OCI-LY3 (cell line): Measurements from ENCODE around the gene EXOC4.
A peak's percentile ranks its signal among the peaks of the same experiment; 100 is the strongest.

Experiments used
- H2AFZ ChIP-seq: fragments of 200-600, 300-600 bp; shearing (Covaris generic); 2 replicates; pipeline ENCODE4 v1.6.0; 2014; ENCODE audit warnings: antibody characterized with exemption, low read depth, low read length
- H3K27ac ChIP-seq: fragments of 200-600, 300-600 bp; sonication (generic); 2 replicates; pipeline ENCODE4 v1.5.1; 2014; ENCODE audit warnings: mild to moderate bottlenecking, low read length, moderate library complexity, mixed read lengths
- H3K27me3 ChIP-seq: fragments of 200-600, 300-600 bp; sonication (generic); 2 replicates; pipeline ENCODE4 v1.6.1; 2014; ENCODE audit warnings: low read depth, low read length, mixed read lengths
- H3K36me3 ChIP-seq: fragments of 200-600, 300-600 bp; sonication (generic); replicated peaks from 2 replicates; pipeline ENCODE3; 2014; ENCODE audit warnings: low read depth, low read length, mixed read lengths
- H3K4me1 ChIP-seq: fragments of 300-600, 200-600 bp; sonication (generic); 2 replicates; pipeline ENCODE4 v1.6.1; 2014; ENCODE audit warnings: low read length, mixed read lengths
- H3K4me2 ChIP-seq: fragments of 200-600, 300-600 bp; sonication (generic); 2 replicates; pipeline ENCODE4 v1.6.1; 2014; ENCODE audit warnings: low read length, mixed read lengths
- H3K4me3 ChIP-seq: fragments of 300-600, 200-600 bp; sonication (generic); 2 replicates; pipeline ENCODE4 v1.5.1; 2014; ENCODE audit warnings: antibody characterized with exemption, mild to moderate bottlenecking, low read length, moderate library complexity
- H3K79me2 ChIP-seq: fragments of 300-600, 200-600 bp; shearing (Covaris generic); 2 replicates; pipeline ENCODE4 v1.6.1; 2014; ENCODE audit warnings: mild to moderate bottlenecking, low read length, mixed read lengths
- H3K9ac ChIP-seq: fragments of 300-600, 200-600 bp; shearing (Covaris generic); 2 replicates; pipeline ENCODE4 v1.6.0; 2014; ENCODE audit warnings: mild to moderate bottlenecking, low read length, moderate library complexity
- H3K9me3 ChIP-seq: fragments of 200-600, 300-600 bp; shearing (Covaris generic); 2 replicates; pipeline ENCODE4 v1.6.1; 2014; ENCODE audit warnings: low read length, mixed read lengths; ENCODE audit not compliant: insufficient read depth
- H4K20me1 ChIP-seq: fragments of 200-600, 300-600 bp; sonication (generic); 2 replicates; pipeline ENCODE4 v1.6.1; 2016; ENCODE audit warnings: low read length, mixed read lengths; ENCODE audit not compliant: insufficient read depth
- EZH2phosphoT487 ChIP-seq: fragments of 200-600 bp; shearing (Covaris generic); IDR thresholded peaks from 2 replicates; pipeline ENCODE4 v1.6.1; 2018; ENCODE audit warnings: antibody characterized with exemption, mixed run types, low read depth
- TF ChIP-seq, protein P1 (sequence below): fragments of 200-600, 300-600 bp; sonication (generic); IDR thresholded peaks from 2 replicates; pipeline ENCODE4 v1.5.1; 2014; ENCODE audit warnings: antibody characterized with exemption, low read length, low read depth

EXOC4 gene

DNA sequence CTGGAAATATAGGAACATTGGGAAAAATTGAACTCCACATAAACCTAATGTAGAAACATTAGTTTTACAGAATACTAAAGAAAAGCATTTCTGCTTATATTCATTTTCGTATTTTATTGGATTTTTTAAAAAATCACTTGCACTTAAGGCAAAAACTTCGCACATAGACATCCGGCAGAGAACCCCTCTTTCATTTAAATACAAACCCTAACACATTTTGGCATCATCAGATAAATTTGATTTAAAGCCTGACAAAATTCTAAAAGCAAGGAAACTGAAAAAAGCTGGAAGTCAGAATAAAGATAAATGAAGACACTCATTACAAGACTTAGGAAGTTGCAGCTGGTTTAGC, 396 bp upstream of the EXOC4 start:
- no peak for TF ChIP-seq EZH2phosphoT487
- TF ChIP-seq, protein P1, sequence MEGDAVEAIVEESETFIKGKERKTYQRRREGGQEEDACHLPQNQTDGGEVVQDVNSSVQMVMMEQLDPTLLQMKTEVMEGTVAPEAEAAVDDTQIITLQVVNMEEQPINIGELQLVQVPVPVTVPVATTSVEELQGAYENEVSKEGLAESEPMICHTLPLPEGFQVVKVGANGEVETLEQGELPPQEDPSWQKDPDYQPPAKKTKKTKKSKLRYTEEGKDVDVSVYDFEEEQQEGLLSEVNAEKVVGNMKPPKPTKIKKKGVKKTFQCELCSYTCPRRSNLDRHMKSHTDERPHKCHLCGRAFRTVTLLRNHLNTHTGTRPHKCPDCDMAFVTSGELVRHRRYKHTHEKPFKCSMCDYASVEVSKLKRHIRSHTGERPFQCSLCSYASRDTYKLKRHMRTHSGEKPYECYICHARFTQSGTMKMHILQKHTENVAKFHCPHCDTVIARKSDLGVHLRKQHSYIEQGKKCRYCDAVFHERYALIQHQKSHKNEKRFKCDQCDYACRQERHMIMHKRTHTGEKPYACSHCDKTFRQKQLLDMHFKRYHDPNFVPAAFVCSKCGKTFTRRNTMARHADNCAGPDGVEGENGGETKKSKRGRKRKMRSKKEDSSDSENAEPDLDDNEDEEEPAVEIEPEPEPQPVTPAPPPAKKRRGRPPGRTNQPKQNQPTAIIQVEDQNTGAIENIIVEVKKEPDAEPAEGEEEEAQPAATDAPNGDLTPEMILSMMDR = no peak
- no peak overlapping the region for H3K27ac ChIP-seq
- H3K9ac ChIP-seq = peak overlapping the region; percentile 44
- H3K36me3 ChIP-seq = no peaks in the 10 kb centered on the region
- H3K4me1 ChIP-seq = peaks cover 13% of the 10 kb centered on the region
- no peaks in the 10 kb centered on the region for H3K27me3 ChIP-seq
- H2AFZ ChIP-seq = peak overlapping the region; percentile 95
- H3K79me2 ChIP-seq = peaks cover 30% of the 10 kb centered on the region
- no peaks in the 10 kb centered on the region; the same call in 1 of the 2 replicates for H3K9me3 ChIP-seq
- peak overlapping the region; percentile 99 for H3K4me3 ChIP-seq
- H4K20me1 ChIP-seq = peaks cover 1% of the 10 kb centered on the region; the same call in 1 of the 2 replicates
- peak overlapping the region; percentile 67 for H3K4me2 ChIP-seq

DNA sequence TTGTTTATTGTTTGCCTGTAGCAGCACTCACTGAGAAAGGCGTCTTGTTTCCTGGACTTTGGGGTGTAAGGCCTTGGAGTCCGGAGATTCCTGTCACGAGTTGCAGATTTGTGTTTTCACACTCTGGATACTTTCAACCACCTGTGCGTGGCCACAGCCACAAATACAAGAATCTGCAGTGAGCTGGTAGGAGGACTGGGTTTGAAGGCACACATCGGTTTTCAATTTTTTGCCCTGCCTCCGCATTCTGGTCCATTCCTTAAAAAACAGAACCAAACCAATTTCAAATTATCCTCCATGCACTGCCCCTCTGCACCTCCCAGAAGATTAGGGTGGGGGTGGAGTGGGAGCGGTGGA, 619 bp downstream of the EXOC4 start:
- peak overlapping the region; percentile 99 for H3K4me3 ChIP-seq
- no peak for TF ChIP-seq EZH2phosphoT487
- TF ChIP-seq, protein P1 = no peak
- peaks cover 4% of the 10 kb centered on the region; the same call in 1 of the 2 replicates for H4K20me1 ChIP-seq
- H3K9me3 ChIP-seq = no peaks in the 10 kb centered on the region; the same call in 1 of the 2 replicates
- H3K36me3 ChIP-seq = no peaks in the 10 kb centered on the region
- peak overlapping the region; percentile 98 for H3K9ac ChIP-seq
- H3K4me1 ChIP-seq = peaks cover 13% of the 10 kb centered on the region
- peak overlapping the region; percentile 30 for H3K27ac ChIP-seq
- peak overlapping the region; percentile 69; the same call in 1 of the 2 replicates for H2AFZ ChIP-seq
- peak overlapping the region; percentile 85 for H3K4me2 ChIP-seq
- H3K79me2 ChIP-seq = peaks cover 37% of the 10 kb centered on the region
- H3K27me3 ChIP-seq = no peaks in the 10 kb centered on the region

DNA sequence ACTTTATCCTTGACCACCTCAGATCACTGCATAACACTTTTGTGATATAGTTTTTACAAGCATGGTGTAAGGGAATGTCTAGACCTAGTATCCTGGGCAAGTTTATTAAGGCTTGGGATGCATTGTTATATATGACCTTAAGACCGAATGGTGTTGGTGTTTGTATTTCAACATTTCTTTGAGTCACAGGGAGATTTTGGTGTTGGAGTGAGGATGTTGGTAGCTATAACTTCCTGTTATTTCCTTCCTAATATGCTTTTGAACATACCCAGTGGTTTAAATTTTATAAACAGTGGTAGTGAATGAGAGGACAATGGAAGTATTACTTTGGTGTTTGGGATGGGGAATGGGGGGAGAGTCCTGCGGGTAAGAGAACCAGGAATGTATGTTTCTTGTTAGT, 2.6 kb downstream of the EXOC4 start:
- Histone ChIP-seq H3K27ac (no peak overlapping the region), H3K4me1 (peaks cover 13% of the 10 kb centered on the region), H3K79me2 (peaks cover 37% of the 10 kb centered on the region), H3K36me3 (no peaks in the 10 kb centered on the region), H3K27me3 (no peaks in the 10 kb centered on the region), H3K4me3 (no peak overlapping the region), H4K20me1 (peaks cover 4% of the 10 kb centered on the region; the same call in 1 of the 2 replicates), H2AFZ (no peak overlapping the region), H3K9ac (no peak overlapping the region), H3K4me2 (no peak overlapping the region), H3K9me3 (no peaks in the 10 kb centered on the region)
- TF ChIP-seq EZH2phosphoT487 = no peak
- TF ChIP-seq, protein P1 = no peak

DNA sequence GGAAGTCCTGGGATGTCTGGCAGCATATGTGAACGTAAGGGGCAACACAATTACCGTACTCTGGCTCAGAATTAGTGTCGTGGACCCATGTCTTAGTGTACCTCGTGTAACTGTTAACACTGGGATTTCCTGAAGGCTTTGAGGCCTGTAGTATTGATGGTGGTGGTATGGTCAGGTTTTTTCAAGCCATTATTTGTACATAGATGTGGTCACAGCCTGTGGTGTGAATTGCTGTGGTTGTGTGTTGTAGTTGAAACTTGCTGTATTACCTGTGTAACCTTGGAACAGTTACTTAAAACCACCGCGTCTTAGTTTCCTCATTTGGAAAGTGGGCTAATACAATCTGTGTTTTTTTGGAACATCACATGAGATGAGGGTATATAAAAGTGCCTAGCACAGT, 5.3 kb downstream of the EXOC4 start:
- H3K79me2 ChIP-seq = peaks cover 35% of the 10 kb centered on the region
- H3K27ac ChIP-seq = no peak overlapping the region
- no peaks in the 10 kb centered on the region for H3K36me3 ChIP-seq
- no peak overlapping the region for H3K4me3 ChIP-seq
- no peaks in the 10 kb centered on the region for H3K9me3 ChIP-seq
- no peak for TF ChIP-seq EZH2phosphoT487
- TF ChIP-seq, protein P1 = no peak
- H3K4me2 ChIP-seq = no peak overlapping the region
- H3K9ac ChIP-seq = no peak overlapping the region
- no peak overlapping the region for H2AFZ ChIP-seq
- H3K27me3 ChIP-seq = no peaks in the 10 kb centered on the region
- peaks cover 4% of the 10 kb centered on the region; the same call in 1 of the 2 replicates for H4K20me1 ChIP-seq
- H3K4me1 ChIP-seq = peaks cover 8% of the 10 kb centered on the region
